ENCODE measurements around the gene PLPPR1. TPM values are rescaled to one million over a fixed set of nuclear protein-coding genes. Genes with fewer than 3 reads are reported as not detected.

Gene PLPPR1
- total RNA-seq, 4 donors from 2014 or later: 0.26 to 3.8 (median 0.57) TPM; not detected in 1

DNA sequence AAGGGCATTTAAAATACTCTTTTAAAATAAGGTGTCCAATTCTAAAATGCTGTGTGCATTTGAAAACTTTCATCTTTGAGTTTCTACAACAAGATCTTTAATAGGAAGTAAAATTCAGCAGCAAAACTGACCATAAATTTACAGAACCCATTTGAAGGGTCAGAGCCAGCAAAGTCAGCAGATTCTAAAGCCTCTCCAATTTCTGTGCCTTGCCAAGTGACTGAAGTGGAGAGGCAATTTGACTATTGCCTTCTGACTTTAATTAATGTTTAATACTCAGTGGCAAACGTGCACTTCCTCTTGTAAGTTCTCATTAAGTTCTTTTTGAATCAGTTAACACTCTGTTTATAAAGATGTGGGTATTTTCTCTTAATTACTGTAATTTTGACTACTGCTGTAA, 201.1 kb downstream of the PLPPR1 start:
- Histone ChIP-seq H3K4me1 (no peaks in the 10 kb centered on the region), H3K4me3 (no peak overlapping the region), H3K27me3 (no peaks in the 10 kb centered on the region), H3K9me3 (no peaks in the 10 kb centered on the region), H3K36me3 (no peaks in the 10 kb centered on the region), H3K27ac (no peak overlapping the region)
- no peak for DNase-seq (ENCODE audit: low spot score in 2 of 2)
- 3% methylated on average over 1 of the region's 1 CpG for WGBS
- TF ChIP-seq POLR2AphosphoS5 (IDR thresholded peaks at IDR 0.05): no peak
- TF ChIP-seq, protein P1, sequence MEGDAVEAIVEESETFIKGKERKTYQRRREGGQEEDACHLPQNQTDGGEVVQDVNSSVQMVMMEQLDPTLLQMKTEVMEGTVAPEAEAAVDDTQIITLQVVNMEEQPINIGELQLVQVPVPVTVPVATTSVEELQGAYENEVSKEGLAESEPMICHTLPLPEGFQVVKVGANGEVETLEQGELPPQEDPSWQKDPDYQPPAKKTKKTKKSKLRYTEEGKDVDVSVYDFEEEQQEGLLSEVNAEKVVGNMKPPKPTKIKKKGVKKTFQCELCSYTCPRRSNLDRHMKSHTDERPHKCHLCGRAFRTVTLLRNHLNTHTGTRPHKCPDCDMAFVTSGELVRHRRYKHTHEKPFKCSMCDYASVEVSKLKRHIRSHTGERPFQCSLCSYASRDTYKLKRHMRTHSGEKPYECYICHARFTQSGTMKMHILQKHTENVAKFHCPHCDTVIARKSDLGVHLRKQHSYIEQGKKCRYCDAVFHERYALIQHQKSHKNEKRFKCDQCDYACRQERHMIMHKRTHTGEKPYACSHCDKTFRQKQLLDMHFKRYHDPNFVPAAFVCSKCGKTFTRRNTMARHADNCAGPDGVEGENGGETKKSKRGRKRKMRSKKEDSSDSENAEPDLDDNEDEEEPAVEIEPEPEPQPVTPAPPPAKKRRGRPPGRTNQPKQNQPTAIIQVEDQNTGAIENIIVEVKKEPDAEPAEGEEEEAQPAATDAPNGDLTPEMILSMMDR (IDR thresholded peaks at IDR 0.05): no peak
- TF ChIP-seq POLR2A (IDR thresholded peaks at IDR 0.05): no peak
- no peak for TF ChIP-seq EP300 (IDR thresholded peaks at IDR 0.05)

DNA sequence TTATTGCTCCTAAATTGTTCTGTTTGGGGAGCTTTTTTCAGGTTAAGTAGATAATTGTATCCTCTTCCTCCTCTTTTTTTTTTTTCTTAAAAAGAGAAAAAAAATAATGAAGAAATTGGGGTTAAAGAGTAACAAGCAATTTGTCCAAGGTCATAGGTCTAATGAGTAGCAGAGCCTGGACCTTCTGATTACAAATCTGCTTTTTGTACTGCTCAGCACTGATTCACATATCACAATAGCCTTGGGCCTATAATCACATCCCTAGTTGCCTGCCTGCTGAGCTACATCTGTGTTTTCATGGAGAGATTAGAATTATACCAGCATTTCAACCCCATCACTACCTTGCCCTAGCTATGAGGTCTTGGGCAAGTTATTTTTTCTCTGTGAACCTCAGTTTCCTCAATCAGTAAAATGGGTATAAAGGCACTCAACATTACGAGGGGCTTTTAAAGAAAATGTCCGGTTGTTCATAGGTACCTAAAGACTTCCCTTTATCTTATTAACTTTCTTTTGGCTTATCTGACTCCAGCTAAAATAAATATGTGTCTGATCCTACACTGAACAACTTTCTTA, 204.0 kb downstream of the PLPPR1 start:
- Histone ChIP-seq H3K27me3 (no peaks in the 10 kb centered on the region), H3K27ac (no peak overlapping the region), H3K36me3 (no peaks in the 10 kb centered on the region), H3K9me3 (no peaks in the 10 kb centered on the region), H3K4me3 (no peak overlapping the region), H3K4me1 (no peaks in the 10 kb centered on the region)
- TF ChIP-seq POLR2AphosphoS5 (IDR thresholded peaks at IDR 0.05) (no peak), EP300 (IDR thresholded peaks at IDR 0.05) (no peak), POLR2A (IDR thresholded peaks at IDR 0.05) (no peak)
- TF ChIP-seq, protein P1 (IDR thresholded peaks at IDR 0.05): no peak
- 98% methylated on average over 2 of the region's 2 CpGs for WGBS
- DNase-seq (ENCODE audit: low spot score in 2 of 2): no peak

DNA sequence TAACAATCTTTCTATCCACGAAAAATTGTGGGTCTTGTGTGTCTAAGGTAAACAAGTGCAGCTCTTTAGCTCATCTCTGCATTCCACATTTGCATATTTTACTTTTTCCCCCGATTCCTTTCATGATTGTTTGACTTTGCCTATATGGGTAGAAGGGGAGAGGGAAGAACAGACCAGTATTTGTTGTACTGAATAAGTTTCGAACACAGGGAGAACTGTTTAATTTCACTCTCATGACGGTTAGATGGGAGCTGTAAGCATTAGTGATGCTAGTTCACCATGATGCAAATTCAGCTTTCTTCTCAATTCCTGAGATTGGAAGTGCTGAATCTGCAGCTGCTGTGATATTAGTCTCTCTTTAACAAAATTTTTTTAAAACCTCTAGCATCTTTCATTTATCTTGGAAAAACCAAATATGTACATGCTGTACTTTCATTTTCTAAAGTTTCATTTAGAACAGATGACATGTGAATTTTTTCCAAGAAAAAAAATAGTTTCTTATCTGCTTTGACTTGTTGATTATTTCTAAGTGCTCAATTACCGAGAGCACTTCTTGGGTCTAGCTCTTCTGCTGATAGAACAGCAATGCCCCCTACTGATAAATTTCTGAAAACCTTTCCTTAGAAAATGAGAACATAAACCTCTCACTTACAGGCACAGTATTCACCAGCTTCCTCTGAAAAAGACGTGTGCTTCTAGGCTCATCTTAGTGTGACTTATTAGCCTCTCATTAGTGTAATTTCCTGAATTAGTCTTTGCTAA, 206.8 kb downstream of the PLPPR1 start:
- Histone ChIP-seq H3K9me3 (no peaks in the 10 kb centered on the region), H3K4me1 (no peaks in the 10 kb centered on the region), H3K27ac (no peak overlapping the region), H3K27me3 (no peaks in the 10 kb centered on the region), H3K36me3 (no peaks in the 10 kb centered on the region), H3K4me3 (no peak overlapping the region)
- 43% methylated on average over 6 of the region's 6 CpGs for WGBS
- TF ChIP-seq, protein P1 (IDR thresholded peaks at IDR 0.05): peak in 1 of 2 donors; percentile 16
- TF ChIP-seq EP300 (IDR thresholded peaks at IDR 0.05): no peak
- no peak for DNase-seq (ENCODE audit: low spot score in 2 of 2)

DNA sequence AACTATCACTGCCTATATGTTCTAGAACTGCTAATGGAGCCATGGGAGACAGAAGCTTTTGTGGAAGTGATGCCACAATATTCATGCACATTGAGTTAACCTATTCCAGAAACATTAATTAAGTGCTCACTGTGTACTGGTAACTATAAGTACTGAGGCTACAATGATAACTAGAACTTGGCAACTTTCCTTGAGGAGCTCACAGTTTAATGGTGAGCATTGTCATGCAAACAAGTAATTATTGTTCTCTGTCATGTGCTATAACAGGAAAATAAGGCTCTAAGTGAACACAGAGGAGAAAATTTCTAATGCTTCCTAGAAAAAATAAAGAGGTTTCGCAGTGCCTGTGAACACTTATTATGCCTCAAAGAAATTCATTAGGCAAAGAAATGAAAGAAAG, 214.1 kb downstream of the PLPPR1 start:
- H3K27me3 ChIP-seq: no peaks in the 10 kb centered on the region
- DNase-seq (ENCODE audit: low spot score in 2 of 2): no peak
- H3K36me3 ChIP-seq: no peaks in the 10 kb centered on the region
- no peaks in the 10 kb centered on the region for H3K4me1 ChIP-seq
- H3K27ac ChIP-seq: no peak overlapping the region
- TF ChIP-seq POLR2A (IDR thresholded peaks at IDR 0.05): no peak
- WGBS: 83% methylated on average over 1 of the region's 1 CpG
- H3K4me3 ChIP-seq: no peak overlapping the region
- H3K9me3 ChIP-seq: no peaks in the 10 kb centered on the region

DNA sequence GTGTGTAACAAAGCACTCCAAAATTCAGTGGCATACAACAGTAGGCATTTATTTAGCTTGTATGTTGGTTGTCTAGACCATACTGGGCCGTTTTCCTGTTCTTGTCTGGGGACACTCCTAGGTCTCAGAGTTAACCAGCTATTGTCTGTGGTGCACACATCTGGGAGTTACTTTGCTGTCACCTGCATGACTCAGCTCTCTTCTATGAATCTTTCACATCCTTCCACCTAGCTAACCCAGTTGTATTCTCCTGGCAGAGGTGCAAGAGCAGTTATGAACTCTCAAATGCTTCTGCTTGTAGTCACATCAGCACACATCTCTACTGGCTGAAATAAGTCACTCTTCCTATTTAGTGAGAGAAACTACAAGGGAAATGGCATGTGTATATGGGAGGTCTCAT, 218.2 kb downstream of the PLPPR1 start:
- Histone ChIP-seq H3K4me3 (no peak overlapping the region), H3K27me3 (no peaks in the 10 kb centered on the region), H3K36me3 (no peaks in the 10 kb centered on the region), H3K27ac (no peak overlapping the region), H3K4me1 (no peaks in the 10 kb centered on the region), H3K9me3 (no peaks in the 10 kb centered on the region)
- TF ChIP-seq EP300 (IDR thresholded peaks at IDR 0.05): no peak
- TF ChIP-seq, protein P1 (IDR thresholded peaks at IDR 0.05): no peak
- no peak for TF ChIP-seq POLR2A (IDR thresholded peaks at IDR 0.05)
- no peak for TF ChIP-seq POLR2AphosphoS5 (IDR thresholded peaks at IDR 0.05)
- WGBS: 64% methylated on average over 1 of the region's 1 CpG
- no peak for DNase-seq (ENCODE audit: low spot score in 2 of 2)
